GM21367 (cell line): ENCODE results near the gene ZNF467.

Experiments used
- ATAC-seq: cut with Tn5 transposase; IDR thresholded peaks from one replicate; pipeline ENCODE4 v1.9.1; 2021; ENCODE audit not compliant: unreplicated experiment

The ZNF467 gene, protein sequence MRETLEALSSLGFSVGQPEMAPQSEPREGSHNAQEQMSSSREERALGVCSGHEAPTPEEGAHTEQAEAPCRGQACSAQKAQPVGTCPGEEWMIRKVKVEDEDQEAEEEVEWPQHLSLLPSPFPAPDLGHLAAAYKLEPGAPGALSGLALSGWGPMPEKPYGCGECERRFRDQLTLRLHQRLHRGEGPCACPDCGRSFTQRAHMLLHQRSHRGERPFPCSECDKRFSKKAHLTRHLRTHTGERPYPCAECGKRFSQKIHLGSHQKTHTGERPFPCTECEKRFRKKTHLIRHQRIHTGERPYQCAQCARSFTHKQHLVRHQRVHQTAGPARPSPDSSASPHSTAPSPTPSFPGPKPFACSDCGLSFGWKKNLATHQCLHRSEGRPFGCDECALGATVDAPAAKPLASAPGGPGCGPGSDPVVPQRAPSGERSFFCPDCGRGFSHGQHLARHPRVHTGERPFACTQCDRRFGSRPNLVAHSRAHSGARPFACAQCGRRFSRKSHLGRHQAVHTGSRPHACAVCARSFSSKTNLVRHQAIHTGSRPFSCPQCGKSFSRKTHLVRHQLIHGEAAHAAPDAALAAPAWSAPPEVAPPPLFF

GRCh38 chr7:149773446-149774236 lies at the start of gene ZNF467:
Gene ZNF467 (minus strand): TSS chr7:149773588. CDS start chr7:149771032, 2,556 bp downstream.
- no peak for ATAC-seq

DNA sequence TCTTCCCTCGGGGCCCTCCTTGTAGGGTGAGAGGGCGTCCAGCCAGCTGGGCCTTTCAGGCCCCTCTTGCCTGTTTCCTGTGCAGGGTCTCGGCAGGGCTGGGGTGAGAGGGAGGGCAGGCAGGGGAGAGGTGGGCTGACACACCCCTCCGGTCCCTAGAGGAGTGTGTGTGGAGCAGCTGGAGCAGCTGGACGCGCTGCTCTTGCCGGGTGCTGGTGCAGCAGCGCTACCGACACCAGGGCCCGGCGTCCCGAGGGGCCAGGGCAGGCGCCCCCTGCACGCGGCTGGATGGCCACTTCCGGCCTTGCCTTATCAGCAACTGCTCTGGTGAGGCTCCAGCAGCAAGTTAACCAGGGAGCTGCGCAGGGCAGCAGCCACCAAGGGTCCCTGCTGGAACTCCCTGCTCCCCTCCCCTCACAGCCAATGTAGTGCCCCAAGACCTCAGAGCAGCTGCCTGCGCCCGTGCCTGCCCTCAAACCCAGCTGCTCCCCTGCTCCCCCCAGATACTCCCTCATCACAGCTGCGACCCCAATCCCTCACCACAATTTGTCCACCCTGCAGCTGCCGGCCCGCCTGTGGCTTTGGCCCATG lies 49.1 kb upstream of the ZNF467 start:
- ATAC-seq = no peak

DNA sequence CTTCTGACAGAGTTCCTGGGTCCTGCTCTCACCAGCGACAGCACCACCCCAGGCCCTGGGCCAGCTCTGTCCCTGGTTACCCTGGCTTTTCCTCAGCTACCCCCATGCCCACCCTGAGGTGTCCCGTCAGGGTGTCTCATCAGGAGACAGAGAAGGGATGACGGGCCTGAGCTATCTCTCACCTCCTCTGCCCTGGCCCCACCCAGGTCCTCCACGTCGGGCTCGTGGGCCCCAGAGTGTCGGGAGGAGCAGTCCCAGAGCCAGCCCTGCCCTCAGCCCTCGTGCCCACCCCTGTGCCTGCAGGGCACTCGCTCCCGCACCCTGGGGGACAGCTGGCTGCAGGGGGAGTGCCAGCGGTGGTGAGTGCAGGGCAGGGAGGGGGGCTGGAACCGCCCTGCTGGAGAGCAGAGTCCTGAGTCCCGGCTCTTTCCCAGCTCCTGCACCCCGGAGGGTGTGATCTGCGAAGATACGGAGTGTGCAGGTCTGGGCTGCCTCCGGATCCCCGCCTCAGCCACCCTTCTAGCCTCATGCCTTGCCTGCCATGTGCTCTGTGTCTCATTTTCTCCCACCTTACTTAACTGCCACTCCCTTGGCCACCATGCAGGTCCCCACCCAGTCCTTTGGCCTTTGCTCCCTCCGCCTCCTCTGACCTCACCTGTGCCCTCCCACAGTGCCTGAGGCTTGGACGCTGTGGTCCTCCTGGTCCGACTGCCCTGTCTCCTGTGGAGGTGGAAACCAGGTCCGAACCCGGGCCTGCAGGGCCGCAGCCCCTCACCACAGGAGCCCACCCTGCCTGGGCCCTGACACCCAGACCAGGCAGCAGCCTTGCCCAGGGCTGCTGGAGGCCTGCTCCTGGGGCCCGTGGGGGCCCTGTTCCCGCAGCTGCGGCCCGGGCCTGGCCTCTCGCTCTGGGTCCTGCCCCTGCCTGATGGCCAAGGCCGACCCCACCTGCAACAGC lies 48.1 kb upstream of the ZNF467 start:
- ATAC-seq = no peak

DNA sequence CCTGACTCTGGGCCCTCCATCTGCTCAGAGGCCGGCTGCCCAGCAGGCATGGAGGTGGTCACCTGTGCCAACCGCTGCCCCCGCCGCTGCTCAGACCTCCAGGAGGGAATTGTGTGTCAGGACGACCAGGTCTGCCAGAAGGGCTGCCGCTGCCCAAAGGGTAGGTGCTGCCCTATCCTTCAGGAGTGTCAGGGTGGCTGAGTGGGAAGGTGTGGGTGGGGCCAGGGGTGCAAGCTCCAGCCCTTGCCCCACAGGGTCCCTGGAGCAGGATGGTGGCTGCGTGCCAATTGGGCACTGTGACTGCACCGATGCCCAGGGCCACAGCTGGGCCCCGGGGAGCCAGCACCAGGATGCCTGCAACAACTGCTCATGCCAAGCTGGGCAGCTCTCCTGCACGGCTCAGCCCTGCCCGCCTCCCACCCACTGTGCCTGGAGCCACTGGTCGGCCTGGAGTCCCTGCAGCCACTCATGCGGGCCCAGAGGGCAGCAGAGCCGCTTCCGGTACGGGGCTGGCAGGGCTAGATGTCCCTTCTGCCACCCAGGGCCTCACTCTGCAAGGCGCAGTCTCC lies 47.3 kb upstream of the ZNF467 start:
- no peak for ATAC-seq

DNA sequence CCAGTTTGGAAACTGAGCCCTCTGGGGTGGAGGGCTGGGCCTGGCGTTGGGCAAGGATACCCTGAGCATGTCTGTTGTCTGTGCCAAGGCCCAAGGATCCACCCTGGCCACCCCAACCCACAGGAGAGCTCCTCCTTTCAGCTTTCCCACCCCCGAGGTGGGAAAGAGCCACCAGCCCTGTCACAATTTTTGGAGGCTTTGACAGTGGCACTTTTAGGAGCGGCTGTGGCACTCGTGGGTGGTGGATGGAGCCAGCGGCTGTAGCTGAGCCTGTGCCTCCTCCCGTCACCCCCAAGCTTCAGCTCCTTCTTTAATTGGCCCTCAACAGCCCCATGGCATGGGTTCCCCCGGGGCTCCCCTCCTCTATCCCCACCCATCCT lies 46.6 kb upstream of the ZNF467 start:
- ATAC-seq = no peak

GRCh38 chr7:149819141-149819960 lies 46.0 kb upstream of the ZNF467 start:
- ATAC-seq = no peak

- no peak for ATAC-seq
Measured at GRCh38 chr7:149818536-149818840, 45.1 kb upstream of the ZNF467 start.

DNA sequence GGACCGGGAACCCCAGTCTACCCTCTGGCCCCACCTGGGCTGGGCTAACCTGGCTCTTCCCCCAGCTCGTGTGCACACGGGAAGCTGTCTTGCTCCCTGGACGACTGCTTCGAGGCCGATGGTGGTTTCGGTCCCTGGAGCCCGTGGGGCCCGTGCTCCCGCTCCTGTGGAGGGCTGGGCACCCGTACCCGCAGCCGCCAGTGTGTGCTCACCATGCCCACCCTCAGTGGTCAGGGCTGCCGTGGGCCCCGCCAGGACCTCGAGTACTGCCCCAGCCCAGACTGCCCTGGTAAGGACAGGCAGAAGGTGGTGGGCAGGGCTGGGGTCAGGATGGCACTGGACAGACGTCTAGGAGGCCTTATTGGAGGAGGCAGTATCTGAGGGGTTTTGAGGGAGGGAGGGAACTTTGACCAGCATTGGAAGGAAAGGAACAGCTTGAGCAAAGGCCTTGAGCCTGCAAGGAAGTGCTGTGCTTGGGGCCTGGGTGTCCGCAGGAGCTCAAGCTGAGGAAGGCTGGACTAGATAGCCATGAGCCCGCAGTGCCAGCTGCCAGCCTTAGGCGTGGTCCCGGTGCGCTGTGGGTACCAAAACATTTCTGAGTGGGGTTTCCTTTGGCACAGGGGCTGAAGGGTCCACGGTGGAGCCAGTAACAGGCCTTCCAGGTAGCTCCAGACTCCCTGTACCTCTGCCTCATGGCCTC lies 44.6 kb upstream of the ZNF467 start:
- ATAC-seq = no peak

GRCh38 chr7:149817301-149817771 lies 43.9 kb upstream of the ZNF467 start:
- no peak for ATAC-seq

- ATAC-seq = no peak
Measured at GRCh38 chr7:149816794-149817193, 43.4 kb upstream of the ZNF467 start.

GRCh38 chr7:149816267-149816751 lies 42.9 kb upstream of the ZNF467 start:
- no peak for ATAC-seq

DNA sequence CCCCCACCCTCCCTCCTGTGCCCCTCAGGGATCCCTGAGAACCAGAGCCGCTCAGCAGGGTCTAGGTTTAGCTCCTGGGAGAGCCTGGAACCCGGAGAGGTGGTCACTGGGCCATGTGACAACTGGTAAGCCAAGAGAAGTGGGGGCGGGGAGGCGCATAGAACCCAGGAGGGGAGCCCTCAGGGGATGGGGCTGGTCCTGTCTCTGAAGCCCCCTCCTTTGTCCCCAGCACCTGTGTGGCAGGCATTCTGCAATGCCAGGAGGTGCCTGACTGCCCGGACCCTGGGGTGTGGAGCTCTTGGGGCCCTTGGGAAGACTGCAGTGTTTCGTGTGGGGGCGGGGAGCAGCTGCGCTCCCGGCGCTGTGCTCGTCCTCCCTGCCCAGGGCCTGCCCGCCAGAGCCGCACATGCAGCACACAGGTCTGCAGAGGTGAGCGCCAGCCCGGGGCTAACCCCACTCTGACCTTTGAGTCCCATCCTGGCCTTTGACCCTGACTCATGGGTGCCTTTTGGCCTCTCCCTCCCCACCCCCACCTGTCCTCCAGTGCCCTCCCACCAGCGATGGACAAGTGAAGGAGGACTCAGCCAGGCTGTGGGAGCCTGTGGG lies 42.4 kb upstream of the ZNF467 start:
- no peak for ATAC-seq

- no peak for ATAC-seq
Measured at GRCh38 chr7:149815121-149815520, 41.7 kb upstream of the ZNF467 start.

- ATAC-seq = no peak
Measured at GRCh38 chr7:149814494-149814893, 41.1 kb upstream of the ZNF467 start.

DNA sequence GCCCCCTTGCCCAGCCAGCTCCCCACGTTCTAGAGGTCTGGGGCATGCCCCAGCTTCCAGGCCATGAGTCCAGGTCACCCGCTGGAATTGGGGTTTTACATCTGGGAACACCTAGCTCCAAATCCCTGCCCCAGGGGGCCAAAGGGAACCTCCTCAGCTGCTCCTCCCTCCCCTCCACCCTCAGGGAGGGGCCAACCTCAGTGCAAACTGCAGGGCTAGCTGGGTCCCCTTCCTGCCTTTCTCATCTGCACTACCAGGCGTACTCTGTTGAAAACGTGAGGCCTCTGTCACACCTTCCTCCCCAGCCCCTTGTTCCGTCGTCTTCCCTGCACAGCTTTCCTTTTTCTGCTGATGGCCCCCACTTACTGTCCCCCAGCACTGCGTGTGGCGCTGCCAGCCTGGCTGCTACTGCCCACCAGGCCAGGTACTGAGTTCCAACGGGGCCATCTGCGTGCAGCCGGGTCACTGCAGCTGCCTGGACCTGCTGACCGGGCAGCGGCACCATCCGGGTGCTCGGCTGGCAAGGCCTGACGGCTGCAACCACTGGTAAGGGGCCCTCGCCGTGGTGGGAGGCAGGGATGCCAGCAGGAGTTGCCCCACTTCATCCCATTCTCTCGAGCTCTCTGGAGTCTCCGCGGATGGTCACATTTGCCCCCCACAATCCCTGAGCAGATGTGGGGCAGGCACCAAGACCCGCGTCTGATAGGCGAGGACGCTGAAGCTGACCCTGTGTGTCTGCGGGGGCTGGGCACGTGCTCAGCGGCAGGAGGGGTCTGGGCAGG lies 40.1 kb upstream of the ZNF467 start:
- no peak for ATAC-seq

DNA sequence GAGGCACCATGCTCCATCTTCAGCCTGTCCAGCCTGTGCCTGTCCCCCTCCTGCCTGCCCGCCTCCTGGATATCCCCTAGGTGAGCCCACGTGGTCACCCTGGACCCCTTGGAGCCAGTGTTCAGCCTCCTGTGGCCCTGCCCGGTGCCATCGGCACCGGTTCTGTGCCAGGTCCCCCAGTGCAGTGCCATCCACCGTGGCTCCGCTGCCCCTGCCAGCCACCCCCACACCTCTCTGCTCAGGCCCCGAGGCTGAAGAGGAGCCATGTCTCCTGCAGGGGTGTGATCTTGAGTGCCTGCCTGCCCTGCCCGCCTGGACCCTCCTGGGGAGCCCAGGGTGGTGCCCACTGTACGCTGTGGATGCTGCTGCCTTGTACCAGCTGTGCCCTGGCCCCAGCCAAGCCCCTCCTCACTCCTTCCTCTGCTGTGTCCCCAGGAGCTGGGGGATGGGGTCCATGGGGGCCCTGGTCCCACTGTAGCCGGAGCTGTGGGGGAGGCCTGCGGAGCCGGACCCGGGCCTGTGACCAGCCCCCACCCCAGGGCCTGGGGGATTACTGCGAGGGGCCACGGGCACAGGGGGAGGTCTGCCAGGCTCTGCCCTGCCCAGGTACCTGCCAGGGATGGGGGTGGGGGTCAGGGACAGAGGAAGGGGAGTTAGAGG lies 38.6 kb upstream of the ZNF467 start:
- no peak for ATAC-seq

DNA sequence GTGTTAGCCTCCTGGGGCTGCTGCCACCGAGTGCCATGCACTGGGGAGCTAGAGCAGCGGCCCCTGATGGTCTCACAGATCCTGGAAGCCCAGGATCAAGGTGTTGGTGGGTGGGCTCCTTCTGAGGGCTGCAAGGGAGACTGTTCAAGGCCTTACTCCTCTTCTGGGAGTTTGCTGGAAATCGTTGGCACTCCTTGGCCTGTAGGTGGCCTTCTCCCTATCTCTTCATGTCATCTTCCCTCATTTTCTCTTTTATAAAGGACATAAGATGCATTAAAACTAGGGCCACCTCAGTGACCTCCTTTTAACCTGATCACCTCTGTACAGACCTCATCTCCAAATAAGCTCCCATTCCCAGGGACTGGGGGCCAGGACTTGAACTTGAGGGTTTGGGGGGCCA lies 37.8 kb upstream of the ZNF467 start:
- ATAC-seq = no peak
